Skeletal muscle satellite cell (primary cell): ENCODE measurements around the gene CUL9.

Experiments used
- H3K27me3 ChIP-seq: 2 replicates; pipeline ENCODE4 v1.7.0; 2013; ENCODE audit warnings: low read length; ENCODE audit not compliant: control insufficient read depth, insufficient read depth
- H3K36me3 ChIP-seq: 2 replicates; pipeline ENCODE4 v1.7.0; 2013; ENCODE audit warnings: mild to moderate bottlenecking, control low read depth, low read length; ENCODE audit not compliant: insufficient read depth
- H3K4me1 ChIP-seq: 2 replicates; pipeline ENCODE4 v1.7.0; 2013; ENCODE audit warnings: low read length; ENCODE audit not compliant: control insufficient read depth, insufficient read depth
- H3K4me2 ChIP-seq: 2 replicates; pipeline ENCODE4 v1.7.0; 2013; ENCODE audit warnings: mild to moderate bottlenecking, low read length
- H3K4me3 ChIP-seq: 2 replicates; pipeline ENCODE4 v1.7.0; 2013; ENCODE audit warnings: low read length
- H3K9ac ChIP-seq: 2 replicates; pipeline ENCODE4 v1.7.0; 2013; ENCODE audit warnings: mild to moderate bottlenecking, low read depth, low read length, moderate library complexity
- H3K9me3 ChIP-seq: replicated peaks from 2 replicates; pipeline ENCODE4 v1.7.0; 2013; ENCODE audit warnings: mild to moderate bottlenecking, control low read depth, low read length

CUL9 gene

GRCh38 chr6:43240950-43241349, 59.0 kb downstream of the CUL9 start:
- H3K4me3 ChIP-seq: no peak overlapping the region
- no peak overlapping the region for H3K9ac ChIP-seq
- peaks cover 4% of the 10 kb centered on the region for H3K9me3 ChIP-seq
- H3K36me3 ChIP-seq: no peaks in the 10 kb centered on the region
- no peaks in the 10 kb centered on the region for H3K4me1 ChIP-seq
- peaks cover 75% of the 10 kb centered on the region for H3K27me3 ChIP-seq
- H3K4me2 ChIP-seq: no peak overlapping the region

- peaks cover 4% of the 10 kb centered on the region for H3K9me3 ChIP-seq
- H3K36me3 ChIP-seq: no peaks in the 10 kb centered on the region
- no peaks in the 10 kb centered on the region for H3K4me1 ChIP-seq
- peaks cover 76% of the 10 kb centered on the region for H3K27me3 ChIP-seq
- H3K4me2 ChIP-seq: no peak overlapping the region
- no peak overlapping the region for H3K4me3 ChIP-seq
- no peak overlapping the region for H3K9ac ChIP-seq
Observed at GRCh38 chr6:43241446-43241845, 59.5 kb downstream of the CUL9 start.

- H3K4me3 ChIP-seq: no peak within 1 kb of the TSS
- no peak within 1 kb of the TSS for H3K9ac ChIP-seq
- H3K4me2 ChIP-seq: no peak within 1 kb of the TSS
- peaks cover 72% of the 10 kb centered on the region for H3K27me3 ChIP-seq
- peaks cover 9% of the 10 kb centered on the region for H3K4me1 ChIP-seq
- H3K9me3 ChIP-seq: peaks cover 4% of the 10 kb centered on the region
- no peaks in the 10 kb centered on the region for H3K36me3 ChIP-seq
Observed at GRCh38 chr6:43242908-43243663, 61.1 kb downstream of the CUL9 start, which contains the start of gene TTBK1. Gene TTBK1, plus strand, starts transcription at chr6:43243481. Its CDS starts 3,180 bp downstream, at chr6:43246661.

- Histone ChIP-seq H3K4me1 (peaks cover 9% of the 10 kb centered on the region), H3K36me3 (no peaks in the 10 kb centered on the region), H3K4me3 (no peak overlapping the region), H3K9me3 (peaks cover 4% of the 10 kb centered on the region), H3K9ac (no peak overlapping the region), H3K4me2 (no peak overlapping the region), H3K27me3 (peaks cover 71% of the 10 kb centered on the region)
Observed at GRCh38 chr6:43243664-43244321, 61.8 kb downstream of the CUL9 start.

- H3K4me2 ChIP-seq: peak overlapping the region; percentile 84
- peak overlapping the region; percentile 69 for H3K4me3 ChIP-seq
- no peaks in the 10 kb centered on the region for H3K36me3 ChIP-seq
- H3K9me3 ChIP-seq: no peaks in the 10 kb centered on the region
- H3K27me3 ChIP-seq: peaks cover 72% of the 10 kb centered on the region
- H3K4me1 ChIP-seq: peaks cover 9% of the 10 kb centered on the region
- no peak overlapping the region for H3K9ac ChIP-seq
Observed at GRCh38 chr6:43246301-43247113, 64.5 kb downstream of the CUL9 start.

GRCh38 chr6:43247114-43247999, 65.4 kb downstream of the CUL9 start:
- Histone ChIP-seq H3K27me3 (peaks cover 69% of the 10 kb centered on the region), H3K9me3 (no peaks in the 10 kb centered on the region), H3K36me3 (no peaks in the 10 kb centered on the region), H3K4me2 (peak overlapping the region; percentile 84), H3K4me1 (peaks cover 9% of the 10 kb centered on the region), H3K4me3 (peak overlapping the region; percentile 69), H3K9ac (no peak overlapping the region)

GRCh38 chr6:43248101-43248500, 66.1 kb downstream of the CUL9 start:
- peaks cover 68% of the 10 kb centered on the region for H3K27me3 ChIP-seq
- H3K36me3 ChIP-seq: no peaks in the 10 kb centered on the region
- no peak overlapping the region for H3K4me2 ChIP-seq

GRCh38 chr6:43248791-43249190, 66.8 kb downstream of the CUL9 start:
- Histone ChIP-seq H3K27me3 (peaks cover 69% of the 10 kb centered on the region), H3K36me3 (no peaks in the 10 kb centered on the region), H3K4me3 (no peak overlapping the region), H3K4me1 (peaks cover 9% of the 10 kb centered on the region), H3K9me3 (no peaks in the 10 kb centered on the region), H3K4me2 (no peak overlapping the region), H3K9ac (no peak overlapping the region)

More at GRCh38 chr6:43248101-43248500, 66.1 kb downstream of the CUL9 start:
- H3K4me3 ChIP-seq: no peak overlapping the region
- H3K9me3 ChIP-seq: no peaks in the 10 kb centered on the region
- H3K4me1 ChIP-seq: peaks cover 9% of the 10 kb centered on the region
- no peak overlapping the region for H3K9ac ChIP-seq

- H3K4me1 ChIP-seq: peaks cover 9% of the 10 kb centered on the region
- peaks cover 54% of the 10 kb centered on the region for H3K27me3 ChIP-seq
- H3K36me3 ChIP-seq: no peaks in the 10 kb centered on the region
- H3K9ac ChIP-seq: no peak overlapping the region
- H3K9me3 ChIP-seq: no peaks in the 10 kb centered on the region
- H3K4me2 ChIP-seq: no peak overlapping the region
- H3K4me3 ChIP-seq: no peak overlapping the region
Observed at GRCh38 chr6:43250992-43251373, 69.0 kb downstream of the CUL9 start.

GRCh38 chr6:43253401-43253800, 71.4 kb downstream of the CUL9 start:
- Histone ChIP-seq H3K9me3 (no peaks in the 10 kb centered on the region), H3K4me1 (no peaks in the 10 kb centered on the region), H3K36me3 (no peaks in the 10 kb centered on the region), H3K4me3 (no peak overlapping the region), H3K9ac (no peak overlapping the region), H3K4me2 (no peak overlapping the region), H3K27me3 (peaks cover 59% of the 10 kb centered on the region)
